Measurements from ENCODE around the gene EIF4A3. TPM values are rescaled to one million over a fixed set of nuclear protein-coding genes. Genes with fewer than 3 reads are reported as not detected.

The EIF4A3 gene
- total and polyA plus RNA-seq, 10 of the 15 experiments (the other 5 are each of a cell fraction or from before 2014, with no cell fraction given), result 53.3 to 225 (median 103) TPM

DNA sequence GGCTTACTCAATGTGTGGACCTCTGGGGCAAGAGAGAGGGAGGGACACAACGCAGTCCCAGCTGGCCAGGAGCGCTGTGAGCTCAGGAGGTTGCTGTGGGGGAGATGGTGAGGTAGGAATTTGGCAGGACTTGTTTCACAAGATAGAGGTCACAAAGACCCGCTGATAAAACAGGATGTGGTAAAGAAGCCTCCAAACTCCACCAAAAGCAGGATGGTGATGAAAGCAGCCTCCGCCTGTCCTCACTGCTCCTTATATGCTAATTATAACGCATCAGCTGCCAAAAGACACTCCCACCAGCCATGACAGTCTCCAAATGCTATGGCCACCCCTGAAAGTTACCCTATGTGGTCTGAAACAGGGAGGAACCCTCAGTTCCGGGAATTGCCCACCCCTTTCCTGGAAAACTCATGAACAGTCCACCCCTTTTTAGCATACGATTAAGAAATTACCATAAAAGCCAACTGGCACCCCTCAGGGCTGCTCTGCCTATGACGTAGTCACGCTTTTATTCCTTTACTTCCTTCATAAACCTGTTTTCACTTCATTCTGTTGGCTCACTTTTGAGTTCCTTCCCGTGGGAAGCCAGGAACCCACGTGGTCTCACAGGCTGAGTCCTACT is 5.3 kb upstream of the EIF4A3 start:
- ChIA-PET SMC1A (ENCODE audit: uncharacterized antibody, unreplicated experiment) (interaction anchor here (1.8 kb wide), 1 partner anchor 8 kb away, joined by 4 read pairs; no protein-coding TSS in a partner anchor), POLR2A (no interaction called here), CTCF (no interaction called here), RAD21 (ENCODE audit: unreplicated experiment) (no interaction called here)
- H2AFZ ChIP-seq (ENCODE audit: control insufficient read depth, low read depth, low read length), result no peak overlapping the region
- peaks cover 12% of the 10 kb centered on the region for H3K4me1 ChIP-seq (ENCODE audit: control insufficient read depth, insufficient read depth, low read length)
- no TSS peak for BruUV-seq (replicated peaks)
- H3K79me2 ChIP-seq (ENCODE audit: control insufficient read depth, insufficient read depth, low read length), result peaks cover 5% of the 10 kb centered on the region
- DNase-seq (ENCODE audit: low read depth, low spot score), result no peak
- intact Hi-C loops (cut with micrococcal nuclease; ENCODE audit: unreplicated experiment), result no loop called here
- no peak for ATAC-seq
- H4K20me1 ChIP-seq (ENCODE audit: control insufficient read depth, insufficient read depth), result no peaks in the 10 kb centered on the region
- no peak for FAIRE-seq
- no peaks in the 10 kb centered on the region for H3K36me3 ChIP-seq (ENCODE audit: control insufficient read depth in 2 of 2, insufficient read depth in 2 of 2, low read length in 1 of 2)
- no peak overlapping the region for H3K9ac ChIP-seq (ENCODE audit: control insufficient read depth, insufficient read depth, low read length)
- TF ChIP-seq ZNF217 (IDR thresholded peaks at IDR 0.05) (no peak), EGR1 (IDR thresholded peaks at IDR 0.05; ENCODE audit: borderline replicate concordance in 1 of 2, low read depth in 2 of 2, low read length in 2 of 2) (no peak), TBL1XR1 (IDR thresholded peaks at IDR 0.05; ENCODE audit: low read depth, low read length) (no peak)
- H3K27ac ChIP-seq (ENCODE audit: control insufficient read depth, insufficient read depth), result no peak overlapping the region
- WGBS (ENCODE audit: insufficient coverage, insufficient replicate concordance, low lambda C conversion rate, missing lambda C conversion rate), result 44% methylated on average over 11 of the region's 11 CpGs
- in situ Hi-C loops (cut with MboI), result no loop called here
- no peaks in the 10 kb centered on the region for H3K27me3 ChIP-seq (replicated peaks in 1 of 2; ENCODE audit: control insufficient read depth in 2 of 2, insufficient read depth in 2 of 2, low read length in 1 of 2)
- no peak overlapping the region for H3K4me3 ChIP-seq
- no peak overlapping the region; the same call in 1 of the 2 replicates for H3K4me2 ChIP-seq (ENCODE audit: control insufficient read depth, insufficient read depth)
- peaks cover 4% of the 10 kb centered on the region; the same call in 2 of the 3 replicates for H3K9me3 ChIP-seq (replicated peaks; ENCODE audit: control insufficient read depth, insufficient read depth, low read length)

DNA sequence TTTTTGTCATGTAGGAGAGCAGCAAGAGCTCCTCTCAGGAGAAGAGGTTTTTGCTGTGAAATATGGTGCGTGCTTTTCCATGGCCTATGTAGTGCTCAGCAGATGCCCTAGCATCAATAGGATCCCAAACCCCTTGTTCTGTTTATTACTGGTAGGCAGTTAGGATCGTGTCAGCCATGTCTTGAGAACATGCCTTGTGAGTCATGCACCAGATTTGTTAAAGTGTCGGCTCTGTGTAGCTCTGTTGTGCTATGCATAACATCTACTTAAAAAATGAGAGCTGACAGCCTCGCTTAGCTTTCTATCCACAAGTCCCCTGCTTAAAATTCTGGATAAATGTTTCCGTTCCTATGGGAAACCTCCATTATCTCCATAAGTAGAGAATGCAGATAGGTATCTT is 4.4 kb upstream of the EIF4A3 start:
- H3K27ac ChIP-seq (ENCODE audit: control insufficient read depth, insufficient read depth), result no peak overlapping the region
- in situ Hi-C loops (cut with MboI), result no loop called here
- H2AFZ ChIP-seq (ENCODE audit: control insufficient read depth, low read depth, low read length), result no peak overlapping the region
- POLR2A ChIA-PET, result no interaction called here
- FAIRE-seq (no peak), ATAC-seq (no peak), DNase-seq (ENCODE audit: low read depth, low spot score) (no peak)
- RAD21 ChIA-PET (ENCODE audit: unreplicated experiment), result no interaction called here
- H3K79me2 ChIP-seq (ENCODE audit: control insufficient read depth, insufficient read depth, low read length), result peaks cover 11% of the 10 kb centered on the region
- H3K4me3 ChIP-seq, result no peak overlapping the region
- no peaks in the 10 kb centered on the region for H3K27me3 ChIP-seq (replicated peaks in 1 of 2; ENCODE audit: control insufficient read depth in 2 of 2, insufficient read depth in 2 of 2, low read length in 1 of 2)
- no peaks in the 10 kb centered on the region for H3K36me3 ChIP-seq (ENCODE audit: control insufficient read depth in 2 of 2, insufficient read depth in 2 of 2, low read length in 1 of 2)
- WGBS (ENCODE audit: insufficient coverage, insufficient replicate concordance, low lambda C conversion rate, missing lambda C conversion rate), result 86% methylated on average over 5 of the region's 5 CpGs
- CTCF ChIA-PET, result no interaction called here
- H4K20me1 ChIP-seq (ENCODE audit: control insufficient read depth, insufficient read depth), result no peaks in the 10 kb centered on the region
- peaks cover 12% of the 10 kb centered on the region for H3K4me1 ChIP-seq (ENCODE audit: control insufficient read depth, insufficient read depth, low read length)
- no peak overlapping the region for H3K4me2 ChIP-seq (ENCODE audit: control insufficient read depth, insufficient read depth)
- intact Hi-C loops (cut with micrococcal nuclease; ENCODE audit: unreplicated experiment), result no loop called here
- no peak overlapping the region for H3K9ac ChIP-seq (ENCODE audit: control insufficient read depth, insufficient read depth, low read length)
- no TSS peak for BruUV-seq (replicated peaks)
- peaks cover 4% of the 10 kb centered on the region; the same call in 2 of the 3 replicates for H3K9me3 ChIP-seq (replicated peaks; ENCODE audit: control insufficient read depth, insufficient read depth, low read length)
- SMC1A ChIA-PET (ENCODE audit: uncharacterized antibody, unreplicated experiment), result interaction anchor here (1.8 kb wide), 1 partner anchor 9 kb away, joined by 4 read pairs; no protein-coding TSS in a partner anchor
- TF ChIP-seq EGR1 (IDR thresholded peaks at IDR 0.05; ENCODE audit: borderline replicate concordance in 1 of 2, low read depth in 2 of 2, low read length in 2 of 2) (no peak), BCL11A (IDR thresholded peaks at IDR 0.05; ENCODE audit: low read depth, low read length) (no peak), ETV6 (conservative IDR thresholded peaks at IDR 0.05 in 1 of 2, IDR thresholded peaks at IDR 0.05 in 1 of 2; ENCODE audit: borderline replicate concordance in 1 of 2, low read depth in 1 of 2) (no peak), ZSCAN29 (IDR thresholded peaks at IDR 0.05) (no peak), IKZF2 (IDR thresholded peaks at IDR 0.05) (no peak), ZNF274 (IDR thresholded peaks at IDR 0.05; ENCODE audit: insufficient read depth, insufficient read length) (no peak), NR2C1 (IDR thresholded peaks at IDR 0.05) (no peak)
- TF ChIP-seq, protein P1, sequence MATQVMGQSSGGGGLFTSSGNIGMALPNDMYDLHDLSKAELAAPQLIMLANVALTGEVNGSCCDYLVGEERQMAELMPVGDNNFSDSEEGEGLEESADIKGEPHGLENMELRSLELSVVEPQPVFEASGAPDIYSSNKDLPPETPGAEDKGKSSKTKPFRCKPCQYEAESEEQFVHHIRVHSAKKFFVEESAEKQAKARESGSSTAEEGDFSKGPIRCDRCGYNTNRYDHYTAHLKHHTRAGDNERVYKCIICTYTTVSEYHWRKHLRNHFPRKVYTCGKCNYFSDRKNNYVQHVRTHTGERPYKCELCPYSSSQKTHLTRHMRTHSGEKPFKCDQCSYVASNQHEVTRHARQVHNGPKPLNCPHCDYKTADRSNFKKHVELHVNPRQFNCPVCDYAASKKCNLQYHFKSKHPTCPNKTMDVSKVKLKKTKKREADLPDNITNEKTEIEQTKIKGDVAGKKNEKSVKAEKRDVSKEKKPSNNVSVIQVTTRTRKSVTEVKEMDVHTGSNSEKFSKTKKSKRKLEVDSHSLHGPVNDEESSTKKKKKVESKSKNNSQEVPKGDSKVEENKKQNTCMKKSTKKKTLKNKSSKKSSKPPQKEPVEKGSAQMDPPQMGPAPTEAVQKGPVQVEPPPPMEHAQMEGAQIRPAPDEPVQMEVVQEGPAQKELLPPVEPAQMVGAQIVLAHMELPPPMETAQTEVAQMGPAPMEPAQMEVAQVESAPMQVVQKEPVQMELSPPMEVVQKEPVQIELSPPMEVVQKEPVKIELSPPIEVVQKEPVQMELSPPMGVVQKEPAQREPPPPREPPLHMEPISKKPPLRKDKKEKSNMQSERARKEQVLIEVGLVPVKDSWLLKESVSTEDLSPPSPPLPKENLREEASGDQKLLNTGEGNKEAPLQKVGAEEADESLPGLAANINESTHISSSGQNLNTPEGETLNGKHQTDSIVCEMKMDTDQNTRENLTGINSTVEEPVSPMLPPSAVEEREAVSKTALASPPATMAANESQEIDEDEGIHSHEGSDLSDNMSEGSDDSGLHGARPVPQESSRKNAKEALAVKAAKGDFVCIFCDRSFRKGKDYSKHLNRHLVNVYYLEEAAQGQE (IDR thresholded peaks at IDR 0.05; ENCODE audit: low read depth, low read length), result no peak
- TF ChIP-seq, protein P2, sequence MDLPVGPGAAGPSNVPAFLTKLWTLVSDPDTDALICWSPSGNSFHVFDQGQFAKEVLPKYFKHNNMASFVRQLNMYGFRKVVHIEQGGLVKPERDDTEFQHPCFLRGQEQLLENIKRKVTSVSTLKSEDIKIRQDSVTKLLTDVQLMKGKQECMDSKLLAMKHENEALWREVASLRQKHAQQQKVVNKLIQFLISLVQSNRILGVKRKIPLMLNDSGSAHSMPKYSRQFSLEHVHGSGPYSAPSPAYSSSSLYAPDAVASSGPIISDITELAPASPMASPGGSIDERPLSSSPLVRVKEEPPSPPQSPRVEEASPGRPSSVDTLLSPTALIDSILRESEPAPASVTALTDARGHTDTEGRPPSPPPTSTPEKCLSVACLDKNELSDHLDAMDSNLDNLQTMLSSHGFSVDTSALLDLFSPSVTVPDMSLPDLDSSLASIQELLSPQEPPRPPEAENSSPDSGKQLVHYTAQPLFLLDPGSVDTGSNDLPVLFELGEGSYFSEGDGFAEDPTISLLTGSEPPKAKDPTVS (IDR thresholded peaks at IDR 0.05; ENCODE audit: low read depth, low read length), result no peak
